Measurements from ENCODE around the gene MECP2.

DNA sequence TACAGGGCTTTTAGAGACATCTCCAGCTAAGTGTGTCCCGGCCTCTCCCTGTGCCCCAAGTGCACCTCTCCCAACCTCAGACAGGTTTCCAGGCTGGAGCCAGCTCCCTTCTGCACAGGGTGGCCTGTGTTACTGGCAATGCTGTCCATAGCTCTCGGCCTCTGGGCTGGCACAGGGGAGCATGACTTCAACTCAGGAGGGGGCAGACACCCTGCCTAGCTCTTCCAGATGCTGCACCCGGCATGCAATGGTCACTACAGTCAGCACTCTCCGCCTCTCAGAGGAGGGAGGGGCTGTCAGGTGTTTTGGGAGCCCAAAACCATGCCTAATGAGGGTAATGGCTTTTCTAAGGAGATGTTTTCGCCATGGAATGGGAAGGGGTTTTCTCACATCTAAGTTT, 75.4 kb downstream of the MECP2 start:
- TF ChIP-seq, protein P1, sequence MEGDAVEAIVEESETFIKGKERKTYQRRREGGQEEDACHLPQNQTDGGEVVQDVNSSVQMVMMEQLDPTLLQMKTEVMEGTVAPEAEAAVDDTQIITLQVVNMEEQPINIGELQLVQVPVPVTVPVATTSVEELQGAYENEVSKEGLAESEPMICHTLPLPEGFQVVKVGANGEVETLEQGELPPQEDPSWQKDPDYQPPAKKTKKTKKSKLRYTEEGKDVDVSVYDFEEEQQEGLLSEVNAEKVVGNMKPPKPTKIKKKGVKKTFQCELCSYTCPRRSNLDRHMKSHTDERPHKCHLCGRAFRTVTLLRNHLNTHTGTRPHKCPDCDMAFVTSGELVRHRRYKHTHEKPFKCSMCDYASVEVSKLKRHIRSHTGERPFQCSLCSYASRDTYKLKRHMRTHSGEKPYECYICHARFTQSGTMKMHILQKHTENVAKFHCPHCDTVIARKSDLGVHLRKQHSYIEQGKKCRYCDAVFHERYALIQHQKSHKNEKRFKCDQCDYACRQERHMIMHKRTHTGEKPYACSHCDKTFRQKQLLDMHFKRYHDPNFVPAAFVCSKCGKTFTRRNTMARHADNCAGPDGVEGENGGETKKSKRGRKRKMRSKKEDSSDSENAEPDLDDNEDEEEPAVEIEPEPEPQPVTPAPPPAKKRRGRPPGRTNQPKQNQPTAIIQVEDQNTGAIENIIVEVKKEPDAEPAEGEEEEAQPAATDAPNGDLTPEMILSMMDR (IDR thresholded peaks at IDR 0.05), result no peak
- TF ChIP-seq POLR2AphosphoS5 (IDR thresholded peaks at IDR 0.05) (no peak), POLR2A (IDR thresholded peaks at IDR 0.05) (no peak)

Measured in suprapubic skin (tissue), 4 donors.